Retinal pigment epithelial cell (primary cell): Measurements from ENCODE around the gene RHOA.
A peak's percentile ranks its signal among the peaks of the same experiment; 100 is the strongest.
"Not testable (repeated sequence)": the region's sequence is repeated elsewhere in the genome, so short reads cannot be mapped to it uniquely, and the experiment has no call there.

ENCODE experiments used
- DNase-seq: peaks from one replicate; pipeline ENCODE4 v3.0.0-alpha.2; 2010; ENCODE audit warnings: low read depth
- H3K4me3 ChIP-seq: 2 replicates; pipeline ENCODE4 v1.5.1; 2011; ENCODE audit warnings: mild to moderate bottlenecking, low read length, control low read depth, moderate library complexity
- TF ChIP-seq, protein P1 (sequence below): conservative IDR thresholded peaks from 2 replicates; pipeline ENCODE4 v1.5.1; 2011; ENCODE audit warnings: low read depth, low read length, control low read depth, inconsistent platforms

Gene RHOA

DNA sequence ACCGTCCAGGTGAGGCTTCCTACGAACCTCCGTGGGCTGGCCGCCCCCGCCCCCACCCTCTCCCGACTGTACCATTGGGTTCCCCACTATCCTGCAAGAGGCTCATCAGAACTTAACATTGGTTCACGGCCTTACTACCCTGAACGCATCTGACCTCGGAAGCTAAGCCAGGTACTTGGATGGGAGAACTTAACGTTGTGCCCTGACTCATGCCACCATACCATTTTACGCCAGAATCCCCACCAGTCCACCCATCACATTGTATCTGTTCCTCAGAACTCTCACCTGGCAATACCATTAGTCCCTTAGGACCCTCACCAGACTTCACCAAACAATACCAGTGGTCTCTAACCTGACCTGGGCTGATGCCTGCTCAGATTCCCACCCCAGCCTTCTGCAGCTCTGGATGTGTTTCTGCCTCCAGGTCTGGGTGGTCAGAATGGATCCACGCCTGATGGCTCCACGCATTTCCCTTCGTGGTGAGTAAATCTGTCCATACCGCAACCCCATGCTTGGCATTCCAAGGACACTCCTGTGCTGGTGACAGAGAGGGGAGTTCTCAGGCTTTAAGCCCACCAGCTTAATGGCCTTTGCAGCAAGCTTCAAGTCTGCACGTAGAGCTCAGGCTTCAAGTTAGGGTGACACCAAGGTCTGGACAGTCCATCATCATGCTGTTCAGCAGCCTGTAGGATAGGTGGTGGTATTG lies 1.0 kb upstream of the RHOA start:
- TF ChIP-seq, protein P1, sequence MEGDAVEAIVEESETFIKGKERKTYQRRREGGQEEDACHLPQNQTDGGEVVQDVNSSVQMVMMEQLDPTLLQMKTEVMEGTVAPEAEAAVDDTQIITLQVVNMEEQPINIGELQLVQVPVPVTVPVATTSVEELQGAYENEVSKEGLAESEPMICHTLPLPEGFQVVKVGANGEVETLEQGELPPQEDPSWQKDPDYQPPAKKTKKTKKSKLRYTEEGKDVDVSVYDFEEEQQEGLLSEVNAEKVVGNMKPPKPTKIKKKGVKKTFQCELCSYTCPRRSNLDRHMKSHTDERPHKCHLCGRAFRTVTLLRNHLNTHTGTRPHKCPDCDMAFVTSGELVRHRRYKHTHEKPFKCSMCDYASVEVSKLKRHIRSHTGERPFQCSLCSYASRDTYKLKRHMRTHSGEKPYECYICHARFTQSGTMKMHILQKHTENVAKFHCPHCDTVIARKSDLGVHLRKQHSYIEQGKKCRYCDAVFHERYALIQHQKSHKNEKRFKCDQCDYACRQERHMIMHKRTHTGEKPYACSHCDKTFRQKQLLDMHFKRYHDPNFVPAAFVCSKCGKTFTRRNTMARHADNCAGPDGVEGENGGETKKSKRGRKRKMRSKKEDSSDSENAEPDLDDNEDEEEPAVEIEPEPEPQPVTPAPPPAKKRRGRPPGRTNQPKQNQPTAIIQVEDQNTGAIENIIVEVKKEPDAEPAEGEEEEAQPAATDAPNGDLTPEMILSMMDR, result no peak
- H3K4me3 ChIP-seq, result peak overlapping the region; percentile 76
- no peak for DNase-seq

DNA sequence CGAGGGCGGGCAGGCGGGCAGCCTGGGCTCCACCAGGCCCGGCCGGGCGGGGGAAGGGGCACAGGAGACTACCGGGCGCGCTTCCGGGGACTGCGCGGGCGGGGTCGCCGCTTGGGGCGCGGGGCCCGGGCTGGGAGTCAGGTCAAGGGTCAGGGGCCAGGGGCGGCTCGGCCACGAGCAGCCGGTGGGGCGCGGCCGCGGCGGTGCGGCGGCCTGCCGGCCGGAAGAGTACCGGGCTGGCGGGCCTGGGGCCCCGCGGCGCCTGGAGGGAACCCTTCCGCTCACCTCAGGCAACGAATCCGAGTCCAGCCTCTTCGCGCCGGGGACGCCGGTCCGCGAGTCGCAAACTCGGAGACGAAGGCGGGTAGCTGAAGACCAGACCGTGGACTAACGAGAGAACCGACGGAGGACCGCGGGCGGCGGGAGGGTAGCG lies 225 bp downstream of the RHOA start:
- no peak for DNase-seq
- TF ChIP-seq, protein P1, result no peak
- peak overlapping the region; percentile 77 for H3K4me3 ChIP-seq

DNA sequence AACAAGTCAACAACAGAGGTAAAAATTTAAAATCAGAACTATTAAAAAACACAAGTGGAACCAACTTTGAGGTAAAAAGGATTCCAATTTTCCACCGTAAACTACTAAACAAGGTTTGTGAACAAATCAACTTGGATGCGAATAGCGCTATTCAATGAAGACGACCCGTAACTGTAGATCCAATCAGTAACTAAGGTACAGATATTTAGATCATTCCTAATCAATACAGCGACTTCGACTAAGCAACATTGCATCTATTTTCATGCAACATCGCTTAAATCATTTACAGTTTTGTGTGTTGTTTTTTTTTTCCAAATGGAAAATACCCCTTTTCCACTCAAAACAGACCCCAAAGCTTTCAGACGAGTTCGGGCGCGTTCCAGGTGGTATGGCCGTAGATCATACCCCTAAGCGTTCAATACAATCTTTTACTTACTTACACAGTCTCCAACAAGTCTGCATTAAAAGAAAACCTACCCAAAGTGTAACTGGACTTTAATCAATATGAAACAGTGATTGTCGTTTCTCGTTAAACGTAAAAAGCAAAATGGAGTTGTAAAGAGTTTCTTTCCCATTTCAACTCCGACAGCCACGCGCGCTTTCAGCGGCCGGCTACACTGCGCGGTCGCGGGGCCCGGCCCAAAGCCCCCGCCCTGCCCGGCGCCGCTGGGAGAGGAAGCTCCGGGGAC lies 786 bp downstream of the RHOA start:
- TF ChIP-seq, protein P1, result no peak
- no peak for DNase-seq
- peak overlapping the region; percentile 77 for H3K4me3 ChIP-seq

DNA sequence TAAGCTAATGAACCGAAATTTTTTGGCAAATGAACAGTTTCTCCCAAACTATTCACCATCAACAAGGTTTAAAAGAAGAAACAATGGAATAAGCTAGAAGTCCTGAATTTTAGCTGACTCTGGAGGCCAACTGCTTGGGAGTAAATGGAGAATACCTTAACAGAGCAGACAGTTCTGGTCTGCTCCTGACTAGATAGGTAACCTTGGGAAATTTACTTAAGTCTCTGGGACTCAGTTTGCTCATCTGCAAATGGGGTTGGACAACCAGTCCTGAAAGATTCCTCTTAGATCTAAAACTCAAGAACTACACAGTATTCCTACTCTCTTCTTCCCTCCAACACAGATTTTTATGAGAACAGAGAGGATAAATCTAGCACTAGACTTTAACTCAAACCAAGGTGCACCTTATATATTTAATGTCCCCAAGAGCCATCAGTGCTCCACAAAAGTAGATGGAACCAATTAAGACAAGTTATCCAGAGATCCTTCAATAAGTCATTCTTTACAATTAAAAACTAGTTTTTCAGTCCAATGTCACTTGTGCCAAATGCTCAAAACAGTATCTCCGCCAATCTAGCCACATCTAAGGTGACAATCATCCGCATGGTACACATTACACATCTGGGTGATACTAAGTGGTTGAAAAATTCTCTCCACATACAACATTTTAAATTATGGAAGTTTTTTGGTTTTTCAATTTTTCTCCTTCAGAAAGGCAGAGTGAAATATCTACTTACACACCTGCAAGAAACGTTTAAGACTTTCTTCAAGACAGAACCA lies 1.5 kb downstream of the RHOA start:
- peak overlapping the region; percentile 77 for H3K4me3 ChIP-seq
- no peak for DNase-seq
- TF ChIP-seq, protein P1, result no peak

DNA sequence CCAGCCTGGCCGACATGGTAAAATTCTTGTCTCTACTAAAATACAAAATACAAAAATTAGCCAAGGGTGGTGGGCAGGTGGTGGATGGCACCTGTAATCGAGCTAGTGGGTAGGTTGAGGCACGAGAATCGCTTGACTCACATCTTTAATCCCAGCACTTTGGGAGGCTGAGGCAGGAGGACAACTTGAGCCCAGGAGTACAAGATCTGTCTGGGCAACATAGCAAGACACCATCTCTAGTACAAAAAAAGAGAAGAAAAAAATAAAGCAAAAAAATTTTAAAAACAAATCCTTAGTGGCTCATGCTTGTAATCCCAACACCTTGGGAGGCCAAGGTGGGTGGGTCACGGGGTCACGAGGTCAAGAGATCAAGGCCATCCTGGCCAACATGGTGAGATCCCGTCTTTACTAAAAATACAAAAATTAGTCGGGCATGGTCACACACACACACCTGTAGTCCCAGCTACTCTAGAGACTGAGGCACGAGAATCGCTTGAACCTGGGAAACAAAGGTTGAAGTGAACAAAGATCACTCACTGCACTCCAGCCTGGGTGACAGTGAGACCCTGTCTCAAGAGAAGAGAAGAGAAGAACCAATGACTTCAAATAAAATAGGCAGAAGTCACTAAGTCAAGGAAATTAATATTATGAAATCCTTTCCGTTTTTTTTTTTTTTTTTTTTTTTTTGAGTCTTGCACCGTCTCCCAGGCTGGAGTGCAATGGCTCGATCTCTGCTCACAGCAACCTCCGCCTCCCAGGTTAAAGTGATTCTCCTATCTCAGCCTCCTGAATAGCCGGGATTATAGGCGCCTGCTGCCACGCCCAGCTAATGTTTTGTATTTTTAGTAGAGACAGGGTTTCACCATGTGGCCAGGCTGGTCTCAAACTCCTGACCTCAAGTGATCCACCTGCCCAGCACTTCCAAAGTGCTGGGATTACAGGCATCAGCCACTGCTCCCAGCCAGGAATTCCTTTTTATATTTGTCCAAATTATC lies 4.9 kb downstream of the RHOA start:
- DNase-seq, result no peak
- H3K4me3 ChIP-seq, result no peak overlapping the region
- TF ChIP-seq, protein P1, result no peak

DNA sequence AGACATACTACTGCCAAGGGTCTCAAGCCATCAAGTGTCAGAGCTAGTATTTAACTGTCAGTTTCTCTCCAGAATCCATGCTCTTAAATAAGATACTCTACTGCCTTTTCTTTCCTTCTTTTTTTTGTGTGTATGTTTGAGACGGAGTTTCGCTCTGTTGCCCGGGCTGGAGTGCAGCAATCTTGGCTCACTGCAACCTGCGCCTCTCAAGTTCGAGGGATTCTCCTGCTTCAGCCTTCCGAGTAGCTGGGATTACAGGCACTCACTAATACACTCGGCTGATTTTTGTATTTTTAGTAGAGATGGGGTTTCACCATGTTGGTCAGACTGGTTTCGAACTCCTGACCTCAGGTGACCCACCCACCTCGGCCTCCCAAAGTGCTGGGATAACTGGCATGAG lies 6.2 kb downstream of the RHOA start:
- not testable (repeated sequence) for DNase-seq, H3K4me3 ChIP-seq
